Measurements from ENCODE around the gene SELENOV.
A peak's percentile ranks its signal among the peaks of the same experiment; 100 is the strongest.

The SELENOV gene

DNA sequence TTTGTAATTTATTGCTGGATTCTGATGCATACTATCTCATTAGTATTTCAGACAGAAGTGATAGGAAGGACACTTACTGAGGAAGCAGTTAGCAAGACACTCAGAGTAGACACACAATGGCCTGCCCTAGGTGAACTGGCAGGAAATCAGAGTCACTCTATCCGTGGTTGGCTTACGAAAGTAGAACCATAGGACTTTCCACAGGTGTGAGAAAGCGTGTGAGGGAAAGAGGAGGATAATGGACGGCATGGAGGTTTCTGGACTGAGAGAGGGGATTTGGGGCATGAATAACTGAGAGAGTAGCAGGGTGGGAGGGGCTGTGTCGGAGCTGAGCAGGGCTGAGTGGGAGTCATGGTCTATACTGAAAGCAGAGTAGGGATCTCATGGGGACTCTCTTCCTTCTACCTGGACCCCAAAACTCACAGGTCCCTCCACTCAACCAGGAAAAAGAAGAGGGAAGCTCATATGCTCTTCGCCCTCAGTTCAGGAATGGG lies 43.7 kb downstream of the SELENOV start:
- peak; percentile 14 for DNase-seq (ENCODE audit: low read depth)

DNA sequence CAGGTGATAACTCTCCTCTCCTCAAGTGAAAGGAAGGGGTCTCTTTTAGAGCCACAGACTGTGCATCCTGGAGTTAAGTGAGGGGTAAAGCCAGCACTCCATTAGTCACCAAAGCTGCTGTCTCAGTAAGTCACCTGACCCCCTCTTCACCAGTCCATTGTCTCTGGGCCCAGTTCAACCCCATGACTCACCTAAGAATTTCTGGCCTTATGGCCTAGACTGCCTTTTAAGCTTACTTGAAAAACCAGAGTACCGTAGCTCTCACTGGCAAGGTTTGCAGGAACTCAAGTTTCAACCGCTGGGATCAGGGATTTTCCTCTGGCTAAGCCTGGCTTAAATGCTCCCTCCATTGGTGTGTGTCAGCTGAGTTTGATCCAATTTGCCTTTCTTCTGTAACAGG lies 48.5 kb downstream of the SELENOV start:
- no peak for DNase-seq (ENCODE audit: low read depth)

DNA sequence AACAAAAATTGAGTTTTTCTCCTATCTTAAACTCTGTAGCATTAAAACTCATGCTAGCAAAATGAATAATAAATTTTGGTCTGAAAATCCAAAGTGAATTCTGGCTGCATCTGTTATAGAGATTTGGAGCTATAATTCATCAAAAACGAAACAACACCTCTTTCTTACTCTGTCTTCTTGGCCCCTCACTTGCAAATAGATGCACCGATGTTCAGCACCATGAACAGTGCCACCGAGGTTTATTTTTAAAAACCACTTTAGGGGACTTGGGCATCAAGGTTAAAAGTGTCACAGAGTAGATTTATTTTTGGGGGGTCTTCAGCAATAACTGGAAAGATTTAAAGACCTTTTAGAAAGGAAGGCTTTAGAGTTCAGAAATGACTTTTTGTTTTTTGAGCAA lies 51.1 kb downstream of the SELENOV start:
- DNase-seq (ENCODE audit: low read depth) = no peak

DNA sequence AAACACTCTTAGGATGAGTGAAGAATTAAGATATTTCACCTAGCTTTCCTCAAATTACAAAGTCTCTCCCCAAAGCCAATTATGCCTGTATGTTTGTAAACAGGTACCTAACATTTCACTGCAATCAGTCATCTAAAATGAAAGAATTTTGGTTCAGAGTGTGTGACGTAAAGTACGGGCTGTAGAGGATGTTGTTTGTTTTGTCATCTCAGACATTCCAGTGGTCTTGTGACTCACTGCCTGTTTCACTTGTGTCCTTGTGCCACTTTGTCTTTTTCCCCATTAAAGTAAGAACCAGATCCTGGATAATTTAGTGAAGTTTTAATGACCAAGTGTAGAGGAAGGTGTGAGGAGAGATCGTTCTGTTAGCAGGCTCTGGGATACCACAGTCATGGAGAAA lies 53.7 kb downstream of the SELENOV start:
- no peak for DNase-seq (ENCODE audit: low read depth)
